ENCODE measurements around the gene SEC61A1.

SEC61A1 gene

GRCh38 chr3:128078322-128078721 lies 26.1 kb downstream of the SEC61A1 start:
- DNase-seq: no peak

GRCh38 chr3:128078875-128079274 lies 26.6 kb downstream of the SEC61A1 start:
- DNase-seq: no peak

GRCh38 chr3:128079823-128080222 lies 27.6 kb downstream of the SEC61A1 start:
- no peak for DNase-seq

GRCh38 chr3:128080323-128081080 lies 28.3 kb downstream of the SEC61A1 start:
- DNase-seq: no peak

GRCh38 chr3:128081226-128081625 lies 29.0 kb downstream of the SEC61A1 start:
- DNase-seq: no peak

- DNase-seq: no peak
Observed at GRCh38 chr3:128081846-128082245, 29.6 kb downstream of the SEC61A1 start.

- no peak for DNase-seq
Observed at GRCh38 chr3:128082546-128082945, 30.3 kb downstream of the SEC61A1 start.

GRCh38 chr3:128083396-128083795 lies 31.2 kb downstream of the SEC61A1 start:
- no peak for DNase-seq

GRCh38 chr3:128083980-128084674 lies 31.9 kb downstream of the SEC61A1 start:
- no peak for DNase-seq

GRCh38 chr3:128084675-128085021 lies 32.4 kb downstream of the SEC61A1 start:
- DNase-seq: no peak

GRCh38 chr3:128089135-128089534 lies 36.9 kb downstream of the SEC61A1 start:
- no peak for DNase-seq

- no peak for DNase-seq
Observed at GRCh38 chr3:128091586-128091985, 39.3 kb downstream of the SEC61A1 start.

- DNase-seq: no peak
Observed at GRCh38 chr3:128094295-128095151, 42.3 kb downstream of the SEC61A1 start.

- DNase-seq: peak; percentile 80 to 85
Observed at GRCh38 chr3:128095222-128095703, 43.0 kb downstream of the SEC61A1 start.

- no peak for DNase-seq
Observed at GRCh38 chr3:128098234-128098633, 46.0 kb downstream of the SEC61A1 start.

GRCh38 chr3:128100161-128100560 lies 47.9 kb downstream of the SEC61A1 start:
- DNase-seq: no peak

GRCh38 chr3:128100638-128101037 lies 48.4 kb downstream of the SEC61A1 start:
- DNase-seq: no peak

GRCh38 chr3:128103136-128103676 lies 51.0 kb downstream of the SEC61A1 start:
- no peak for DNase-seq

- no peak for DNase-seq
Observed at GRCh38 chr3:128107834-128108233, 55.6 kb downstream of the SEC61A1 start.

GRCh38 chr3:128111147-128111546 lies 58.9 kb downstream of the SEC61A1 start:
- no peak for DNase-seq

- peak; percentile 61 to 63 for DNase-seq
Observed at GRCh38 chr3:128112357-128112968, 60.2 kb downstream of the SEC61A1 start.
